Fibroblast of lung (primary cell): ENCODE data around the gene RNF215. TPM values are rescaled to one million over a fixed set of nuclear protein-coding genes. Genes with fewer than 3 reads are reported as not detected.

Source experiments
- DNase-seq, 2 donors: peaks; one replicate each; pipeline versions ENCODE4 v3.0.0 to v3.0.0-alpha.2; 2010; ENCODE audit warnings: low read depth in 2 of 2
- H2AFZ ChIP-seq: 2 replicates; pipeline ENCODE4 v1.5.1; 2012; ENCODE audit warnings: low read length, control low read depth, inconsistent platforms
- H3K27ac ChIP-seq: 2 replicates; pipeline ENCODE4 v1.5.1; 2011; ENCODE audit warnings: low read length, control low read depth; ENCODE audit not compliant: insufficient read depth
- H3K27me3 ChIP-seq: 2 replicates; pipeline ENCODE4 v1.5.1; 2011; ENCODE audit warnings: mild to moderate bottlenecking, low read length; ENCODE audit not compliant: control insufficient read depth, insufficient read depth
- H3K36me3 ChIP-seq: 2 replicates; pipeline ENCODE4 v1.5.1; 2011; ENCODE audit warnings: low read length; ENCODE audit not compliant: control insufficient read depth, insufficient read depth
- H3K4me1 ChIP-seq: 2 replicates; pipeline ENCODE4 v1.5.1; 2011; ENCODE audit warnings: low read length; ENCODE audit not compliant: control insufficient read depth, insufficient read depth; ENCODE audit errors: extremely low read depth
- H3K4me2 ChIP-seq: 2 replicates; pipeline ENCODE4 v1.5.1; 2011; ENCODE audit warnings: low read length, control low read depth; ENCODE audit not compliant: insufficient read depth; ENCODE audit errors: extremely low read depth
- H3K4me3 ChIP-seq, 4 experiments: fragments of 200-600 bp in 1 of 4; sonication (generic) in 1 of 4; replicated peaks in 1 of 4; 2 replicates each; pipeline ENCODE4 v1.5.1; 2011 to 2016; ENCODE audit warnings: low read length in 4 of 4, low read depth in 3 of 4, mild to moderate bottlenecking in 3 of 4, control low read depth in 2 of 4, inconsistent platforms in 1 of 4, mixed read lengths in 1 of 4; ENCODE audit not compliant: insufficient read depth in 1 of 4; ENCODE audit errors: control extremely low read depth in 1 of 4
- H3K79me2 ChIP-seq: 2 replicates; pipeline ENCODE4 v1.5.1; 2012; ENCODE audit warnings: mild to moderate bottlenecking, low read length, inconsistent platforms; ENCODE audit not compliant: control insufficient read depth, insufficient read depth
- H3K9ac ChIP-seq: 2 replicates; pipeline ENCODE4 v1.5.1; 2011; ENCODE audit warnings: mild to moderate bottlenecking, low read length, control low read depth; ENCODE audit not compliant: insufficient read depth
- H3K9me3 ChIP-seq: 2 replicates; pipeline ENCODE4 v1.5.1; 2012; ENCODE audit warnings: low read depth, low read length; ENCODE audit not compliant: control insufficient read depth, insufficient read depth
- H4K20me1 ChIP-seq: 2 replicates; pipeline ENCODE4 v1.5.1; 2011; ENCODE audit warnings: low read length; ENCODE audit not compliant: control insufficient read depth, insufficient read depth; ENCODE audit errors: extremely low read depth
- CTCF ChIP-seq, 2 donors: IDR thresholded peaks in 1 of 2; conservative IDR thresholded peaks in 1 of 2; 1 replicate in 1 of 2; 2 replicates in 1 of 2; pipeline ENCODE4 v1.5.1; 2011 to 2012; ENCODE audit warnings: low read length in 2 of 2, control low read depth in 1 of 2, inconsistent platforms in 1 of 2, low read depth in 1 of 2, mild to moderate bottlenecking in 1 of 2
- EZH2 ChIP-seq: IDR thresholded peaks from 2 replicates; pipeline ENCODE4 v1.5.1; 2012; ENCODE audit warnings: low read length, control low read depth, mild to moderate bottlenecking; ENCODE audit errors: missing control alignments
- polyA plus RNA-seq, 2 donors: library from polyadenylated mRNA; depleted of rRNA in 1 of 2; stranded (reverse) in 1 of 2; unstranded in 1 of 2; fragments of >200 nt; gene quantifications; 2 replicates each; pipeline ENCODE4 v1.2.1, GENCODE V29; 2011 to 2012; ENCODE audit warnings: missing spikeins in 1 of 2
- total RNA-seq: library from RNA; depleted of rRNA; stranded (reverse); fragments of >200 nt; gene quantifications from 2 replicates; pipeline ENCODE4 v1.2.1, GENCODE V29; 2014

Gene RNF215
- total and polyA plus RNA-seq, 2 donors (not counting 1 experiment from before 2014, with no cell fraction given) = 5.3 to 30.2 TPM

GRCh38 chr22:30390974-30391691 lies 3.9 kb upstream of the RNF215 start:
- TF ChIP-seq CTCF (conservative IDR thresholded peaks at IDR 0.05 in 1 of 2, IDR thresholded peaks at IDR 0.05 in 1 of 2; ENCODE audit: low read depth in 1 of 2, low read length in 2 of 2) = peak; percentile 63 to 67
- no peak for TF ChIP-seq EZH2
- Histone ChIP-seq H3K27ac (no peak overlapping the region), H2AFZ (no peak overlapping the region), H3K36me3 (no peaks in the 10 kb centered on the region), H3K4me1 (peaks cover 3% of the 10 kb centered on the region), H3K9ac (no peak overlapping the region), H3K9me3 (no peaks in the 10 kb centered on the region), H4K20me1 (no peaks in the 10 kb centered on the region), H3K79me2 (no peaks in the 10 kb centered on the region), H3K4me3 (no peak overlapping the region), H3K4me2 (no peak overlapping the region), H3K27me3 (no peaks in the 10 kb centered on the region)
- peak; percentile 70 to 72 for DNase-seq

GRCh38 chr22:30386608-30386959 lies 627 bp downstream of the RNF215 start:
- Histone ChIP-seq H3K27me3 (no peaks in the 10 kb centered on the region), H3K27ac (peak overlapping the region; percentile 38), H3K4me3 (peak overlapping the region; percentile 59 to 68 (median 64)), H3K4me2 (peak overlapping the region; percentile 65), H3K36me3 (peaks cover 4% of the 10 kb centered on the region), H2AFZ (peak overlapping the region; percentile 67), H3K4me1 (peaks cover 3% of the 10 kb centered on the region), H3K9me3 (no peaks in the 10 kb centered on the region), H3K9ac (peak overlapping the region; percentile 69), H3K79me2 (no peaks in the 10 kb centered on the region), H4K20me1 (no peaks in the 10 kb centered on the region)
- no peak for DNase-seq
- TF ChIP-seq CTCF (conservative IDR thresholded peaks at IDR 0.05 in 1 of 2, IDR thresholded peaks at IDR 0.05 in 1 of 2; ENCODE audit: low read depth in 1 of 2, low read length in 2 of 2) (no peak), EZH2 (no peak)

- H3K4me2 ChIP-seq = no peak overlapping the region
- no peak overlapping the region for H3K27ac ChIP-seq
- H2AFZ ChIP-seq = no peak overlapping the region
- H3K27me3 ChIP-seq = no peaks in the 10 kb centered on the region
- peaks cover 2% of the 10 kb centered on the region for H3K4me1 ChIP-seq
- H3K9ac ChIP-seq = no peak overlapping the region
- TF ChIP-seq CTCF (conservative IDR thresholded peaks at IDR 0.05 in 1 of 2, IDR thresholded peaks at IDR 0.05 in 1 of 2; ENCODE audit: low read depth in 1 of 2, low read length in 2 of 2) = no peak
- H3K36me3 ChIP-seq = peaks cover 5% of the 10 kb centered on the region
- DNase-seq = no peak
- no peaks in the 10 kb centered on the region for H4K20me1 ChIP-seq
- H3K79me2 ChIP-seq = no peaks in the 10 kb centered on the region
- H3K4me3 ChIP-seq = peak overlapping the region in 1 of 4 experiments; percentile 68
- H3K9me3 ChIP-seq = no peaks in the 10 kb centered on the region
These were observed 1.3 kb downstream of the RNF215 start for GRCh38 chr22:30385942-30386341.
